Measurements from ENCODE around the gene APOBEC3F.

GRCh38 chr22:39095971-39096370 is 55.3 kb downstream of the APOBEC3F start:
- TF ChIP-seq CTCF (IDR thresholded peaks at IDR 0.05) = no peak
- TF ChIP-seq POLR2A (IDR thresholded peaks at IDR 0.05) = no peak

Data from right lobe of liver (tissue), 4 donors.